ENCODE data around the gene SMOC2. TPM values are rescaled to one million over a fixed set of nuclear protein-coding genes. Genes with fewer than 3 reads are reported as not detected.
"Not testable (repeated sequence)": the region's sequence is repeated elsewhere in the genome, so short reads cannot be mapped to it uniquely, and the experiment has no call there.

Gene SMOC2
- total RNA-seq, 2 experiments from 2014 or later = not detected

DNA sequence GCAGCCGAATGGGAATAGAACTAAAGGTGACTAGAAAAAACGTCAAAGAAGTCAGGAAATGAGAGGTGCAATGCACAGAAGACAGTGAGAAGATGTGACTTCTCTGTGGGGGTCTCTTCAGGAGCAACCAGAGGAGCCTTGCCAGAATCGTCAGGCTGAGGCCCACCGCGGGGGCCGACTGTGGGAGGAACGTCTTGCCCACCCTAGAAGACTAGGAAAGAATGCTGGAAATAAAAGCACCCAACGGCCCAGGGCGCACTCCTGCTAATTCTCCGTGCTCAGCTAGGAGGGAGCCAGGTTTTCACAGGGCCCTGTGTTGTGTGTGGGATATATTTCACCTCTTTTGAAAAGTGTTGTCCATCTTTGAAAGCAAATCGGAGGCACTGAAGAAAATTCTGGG, 129.2 kb downstream of the SMOC2 start:
- ATAC-seq = no peak
- H3K36me3 Mint-ChIP-seq = no peaks in the 10 kb centered on the region
- CTCF ChIA-PET = no interaction called here

DNA sequence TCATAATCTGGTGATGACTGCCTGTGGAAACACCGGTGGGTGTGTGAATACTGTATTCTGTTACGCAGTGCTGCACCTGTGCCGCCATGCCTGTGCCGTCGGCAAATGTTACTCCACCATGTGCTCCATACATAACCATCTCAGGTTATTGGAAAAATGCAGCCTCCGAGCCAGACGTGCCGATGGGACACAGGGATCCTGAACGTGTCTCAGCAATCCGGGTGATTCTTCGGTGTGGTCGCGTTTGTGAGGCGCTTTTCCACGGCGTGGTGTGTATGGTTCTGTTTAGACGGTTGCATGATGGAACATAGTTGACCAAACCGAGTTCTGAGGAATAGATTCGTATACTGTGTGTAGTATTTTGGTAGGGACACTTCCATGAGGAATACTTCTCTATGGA, 130.3 kb downstream of the SMOC2 start:
- Mint-ChIP-seq H3K27me3 (no peaks in the 10 kb centered on the region), H3K4me1 (no peaks in the 10 kb centered on the region), H3K36me3 (no peaks in the 10 kb centered on the region), H3K27ac (no peak overlapping the region), H3K9me3 (ENCODE audit: low read depth) (no peaks in the 10 kb centered on the region), H3K4me3 (no peak overlapping the region)
- ATAC-seq (no peak), DNase-seq (no peak)
- CTCF ChIA-PET = no interaction called here

More for the DNA sequence above, 129.2 kb downstream of the SMOC2 start:
- Mint-ChIP-seq H3K27me3 (no peaks in the 10 kb centered on the region), H3K4me3 (no peak overlapping the region), H3K4me1 (no peaks in the 10 kb centered on the region), H3K9me3 (ENCODE audit: low read depth) (no peaks in the 10 kb centered on the region), H3K27ac (no peak overlapping the region)
- no peak for DNase-seq

DNA sequence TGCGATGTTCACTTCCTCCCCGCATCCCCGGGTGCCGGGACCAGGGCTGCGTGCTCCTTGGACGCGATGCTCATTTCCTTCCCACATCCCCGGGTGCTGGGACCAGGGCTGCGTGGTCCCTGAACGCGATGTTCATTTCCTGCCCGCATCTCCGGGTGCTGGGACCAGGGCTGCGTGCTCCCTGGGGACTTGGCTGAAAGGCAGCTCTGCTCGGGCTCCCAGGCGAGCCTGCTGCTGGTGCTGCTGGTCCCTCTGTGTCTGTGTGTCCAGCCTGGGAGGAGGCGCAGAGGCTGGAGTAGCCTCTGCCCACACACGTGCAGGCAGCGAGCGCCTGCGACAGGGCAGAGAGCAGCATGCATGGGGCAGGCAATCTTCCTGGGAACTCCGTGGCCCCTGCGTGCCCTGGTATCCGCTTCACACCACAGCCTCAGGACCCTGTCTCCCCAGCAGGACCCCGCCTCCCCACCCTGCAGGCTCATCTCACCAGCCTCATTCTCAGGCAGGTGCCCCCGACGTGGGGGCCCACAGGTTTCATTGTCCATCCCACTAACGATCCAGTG, 132.4 kb downstream of the SMOC2 start:
- H3K4me3 Mint-ChIP-seq; ATAC-seq; H3K27ac Mint-ChIP-seq; DNase-seq; H3K36me3 Mint-ChIP-seq; H3K27me3 Mint-ChIP-seq; H3K9me3 Mint-ChIP-seq (ENCODE audit: low read depth); H3K4me1 Mint-ChIP-seq; CTCF ChIA-PET: not testable (repeated sequence)

DNA sequence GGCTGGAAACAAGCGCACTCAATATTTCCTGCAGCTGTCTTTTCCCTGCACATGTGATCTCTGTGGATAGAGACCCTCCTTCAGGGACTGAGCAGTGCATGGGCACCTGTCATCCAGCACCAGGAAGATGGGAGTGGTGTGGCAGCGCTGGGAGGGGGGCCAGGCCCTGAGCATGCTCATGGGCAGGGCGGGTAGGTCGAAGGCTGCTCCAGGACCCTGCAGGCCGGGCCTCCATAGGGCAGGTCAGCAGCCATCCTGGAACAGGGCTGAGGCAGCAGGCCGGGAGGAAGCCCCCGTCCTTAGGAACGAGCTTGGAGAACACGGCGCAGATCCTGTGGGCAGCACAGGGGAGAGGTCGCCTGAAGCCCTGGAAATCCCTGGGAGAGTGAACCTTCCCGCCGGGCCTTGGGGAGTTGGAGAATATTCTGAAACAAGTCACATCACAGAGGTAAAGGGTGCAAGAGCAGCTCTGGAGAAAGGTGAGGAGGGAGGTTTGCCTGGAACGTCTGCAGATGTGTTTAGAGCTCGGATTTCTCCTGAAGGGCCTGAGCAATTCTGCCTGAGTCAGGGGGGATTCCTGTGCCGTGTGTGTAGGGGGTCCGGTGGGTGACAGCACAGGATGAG, 133.2 kb downstream of the SMOC2 start:
- CTCF ChIA-PET = no interaction called here
- no peaks in the 10 kb centered on the region for H3K36me3 Mint-ChIP-seq
- no peaks in the 10 kb centered on the region for H3K9me3 Mint-ChIP-seq (ENCODE audit: low read depth)
- ATAC-seq (no peak), DNase-seq (no peak)
- no peak overlapping the region for H3K4me3 Mint-ChIP-seq
- H3K4me1 Mint-ChIP-seq = no peaks in the 10 kb centered on the region
- no peak overlapping the region for H3K27ac Mint-ChIP-seq
- no peaks in the 10 kb centered on the region for H3K27me3 Mint-ChIP-seq

DNA sequence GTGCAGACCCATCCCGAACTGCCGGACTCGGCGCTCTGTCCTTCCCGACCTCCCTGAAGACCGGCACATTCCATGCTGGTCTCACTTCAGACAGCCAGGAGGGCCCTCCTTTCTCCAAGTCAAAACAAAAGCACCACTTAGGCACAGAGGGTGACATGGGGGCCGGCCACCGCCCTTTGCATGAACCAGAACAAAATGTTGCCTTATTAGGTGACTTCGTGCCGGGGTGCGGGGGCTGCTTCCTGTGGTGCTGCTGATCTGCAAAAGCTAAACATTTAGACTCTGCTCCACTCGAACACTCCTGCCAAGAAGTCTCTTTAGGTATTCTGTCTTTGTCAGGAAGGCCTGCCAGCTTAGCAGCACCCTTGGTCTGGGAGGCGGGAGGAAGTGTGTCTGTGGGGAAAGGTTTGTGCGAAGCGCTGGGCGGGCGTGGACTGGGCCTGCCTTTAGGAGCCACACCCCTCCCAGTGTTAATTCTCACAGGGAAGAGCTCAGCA, 133.8 kb downstream of the SMOC2 start:
- H3K27ac Mint-ChIP-seq = no peak overlapping the region
- no peaks in the 10 kb centered on the region for H3K4me1 Mint-ChIP-seq
- no peaks in the 10 kb centered on the region for H3K27me3 Mint-ChIP-seq
- H3K9me3 Mint-ChIP-seq (ENCODE audit: low read depth) = no peaks in the 10 kb centered on the region
- CTCF ChIA-PET = no interaction called here
- no peaks in the 10 kb centered on the region for H3K36me3 Mint-ChIP-seq
- DNase-seq (no peak), ATAC-seq (no peak)
- H3K4me3 Mint-ChIP-seq = no peak overlapping the region

DNA sequence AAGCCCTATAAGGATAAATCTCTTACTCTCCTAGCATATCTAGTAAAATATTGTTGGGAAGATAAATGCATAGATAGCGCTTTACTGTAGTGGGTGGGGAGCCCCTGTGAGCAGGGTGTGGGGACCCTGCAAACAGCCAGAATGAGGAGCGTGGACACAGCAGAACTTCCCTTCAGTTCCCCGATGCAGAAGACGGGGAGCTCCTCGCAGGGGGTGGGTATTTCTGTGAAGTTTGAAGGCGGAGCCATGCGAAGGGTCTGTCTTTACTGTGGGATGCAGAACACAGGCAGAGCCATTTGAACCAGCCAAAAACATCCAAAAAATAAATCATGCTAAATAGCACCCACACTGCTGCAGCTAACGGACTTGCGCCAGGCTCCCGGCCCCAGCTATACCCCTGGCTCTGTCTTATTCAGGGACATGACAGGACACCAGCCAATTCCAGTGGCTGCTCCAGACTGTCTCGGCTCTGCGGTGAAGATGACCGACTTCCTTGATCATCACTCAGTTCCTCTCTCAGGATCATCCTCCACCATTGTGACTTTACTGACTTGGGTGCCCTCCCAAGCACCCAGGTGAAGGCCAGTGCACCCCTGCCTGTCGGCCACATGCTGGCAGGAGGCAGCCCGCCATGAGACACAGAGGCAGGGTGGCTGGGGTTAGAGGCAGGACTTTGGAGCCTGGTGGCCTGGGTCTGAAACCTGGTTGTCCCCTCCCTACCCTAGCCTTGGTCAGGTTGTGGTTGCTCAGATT, 134.5 kb downstream of the SMOC2 start:
- no peaks in the 10 kb centered on the region for H3K9me3 Mint-ChIP-seq (ENCODE audit: low read depth)
- H3K4me1 Mint-ChIP-seq = no peaks in the 10 kb centered on the region
- H3K4me3 Mint-ChIP-seq = no peak overlapping the region
- H3K27me3 Mint-ChIP-seq = no peaks in the 10 kb centered on the region
- H3K27ac Mint-ChIP-seq = no peak overlapping the region
- no peak for ATAC-seq
- no peak for DNase-seq
- CTCF ChIA-PET = no interaction called here
- no peaks in the 10 kb centered on the region for H3K36me3 Mint-ChIP-seq

DNA sequence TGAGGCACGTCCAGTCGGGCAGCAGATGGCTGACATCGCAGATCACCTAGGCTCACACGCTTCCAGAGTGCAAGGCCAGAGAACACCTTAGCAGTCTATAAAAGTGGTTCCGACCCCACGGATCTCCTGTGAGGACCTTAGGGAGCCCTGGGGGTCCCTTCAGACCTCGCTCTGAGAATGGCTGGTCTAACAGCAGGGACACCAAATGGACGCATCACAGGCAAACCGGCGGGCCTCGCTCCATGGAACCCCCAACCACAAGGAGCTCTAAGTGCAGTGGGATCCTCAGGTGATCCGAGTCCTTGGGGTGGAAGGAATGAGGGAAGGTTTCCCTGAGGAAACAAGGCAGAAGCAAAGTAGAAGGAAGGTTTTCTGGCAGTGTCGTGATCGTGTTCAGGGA, 135.4 kb downstream of the SMOC2 start:
- H3K9me3 Mint-ChIP-seq (ENCODE audit: low read depth) = no peaks in the 10 kb centered on the region
- no peaks in the 10 kb centered on the region for H3K4me1 Mint-ChIP-seq
- DNase-seq (no peak), ATAC-seq (no peak)
- no peak overlapping the region for H3K27ac Mint-ChIP-seq
- H3K36me3 Mint-ChIP-seq = no peaks in the 10 kb centered on the region
- CTCF ChIA-PET = no interaction called here
- no peak overlapping the region for H3K4me3 Mint-ChIP-seq
- no peaks in the 10 kb centered on the region for H3K27me3 Mint-ChIP-seq

DNA sequence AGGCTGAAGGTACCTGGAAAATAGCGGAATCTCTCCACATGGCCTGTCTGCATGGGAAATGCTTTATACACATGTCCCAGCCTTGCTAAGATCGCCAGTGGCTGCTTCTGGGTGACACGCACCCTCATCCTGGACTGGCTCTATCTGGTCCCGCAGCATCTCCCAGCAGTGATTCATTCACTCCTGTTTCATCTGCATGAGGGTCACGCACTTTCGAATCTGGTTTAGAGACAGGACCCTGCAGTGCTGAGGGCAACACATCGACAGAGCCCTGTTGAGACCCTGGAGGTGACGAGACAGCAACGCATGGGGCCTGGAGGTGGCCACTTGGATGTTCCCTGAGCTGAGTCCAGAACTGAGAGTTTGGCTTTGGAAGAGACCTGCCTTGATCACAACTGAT, 136.5 kb downstream of the SMOC2 start:
- Mint-ChIP-seq H3K4me1 (no peaks in the 10 kb centered on the region), H3K36me3 (no peaks in the 10 kb centered on the region), H3K4me3 (no peak overlapping the region), H3K27ac (no peak overlapping the region), H3K9me3 (ENCODE audit: low read depth) (no peaks in the 10 kb centered on the region), H3K27me3 (no peaks in the 10 kb centered on the region)
- DNase-seq = no peak
- CTCF ChIA-PET = no interaction called here
- no peak for ATAC-seq

DNA sequence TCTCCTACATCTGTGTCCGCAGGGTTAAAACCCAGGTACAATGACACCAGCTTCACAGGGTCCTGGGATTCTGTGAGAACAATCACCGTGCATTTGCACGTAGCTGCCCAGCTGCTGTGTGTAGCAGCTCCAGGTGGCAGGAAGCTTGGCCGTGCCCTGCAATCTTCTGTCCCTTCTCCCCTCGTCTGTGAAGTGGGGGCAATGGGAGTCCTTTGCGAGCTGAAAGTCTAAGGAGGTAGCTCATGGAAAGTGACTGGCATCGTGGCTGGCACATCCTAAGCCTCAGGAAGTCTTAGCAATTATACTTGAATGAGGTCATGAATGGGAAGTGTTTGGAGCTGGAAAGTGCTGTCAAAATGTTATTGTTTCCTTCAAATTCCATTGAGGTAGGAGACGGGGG, 137.1 kb downstream of the SMOC2 start:
- no peaks in the 10 kb centered on the region for H3K4me1 Mint-ChIP-seq
- H3K27me3 Mint-ChIP-seq = no peaks in the 10 kb centered on the region
- CTCF ChIA-PET = no interaction called here
- H3K36me3 Mint-ChIP-seq = no peaks in the 10 kb centered on the region
- no peak overlapping the region for H3K27ac Mint-ChIP-seq
- DNase-seq (no peak), ATAC-seq (no peak)
- H3K9me3 Mint-ChIP-seq (ENCODE audit: low read depth) = no peaks in the 10 kb centered on the region
- no peak overlapping the region for H3K4me3 Mint-ChIP-seq

DNA sequence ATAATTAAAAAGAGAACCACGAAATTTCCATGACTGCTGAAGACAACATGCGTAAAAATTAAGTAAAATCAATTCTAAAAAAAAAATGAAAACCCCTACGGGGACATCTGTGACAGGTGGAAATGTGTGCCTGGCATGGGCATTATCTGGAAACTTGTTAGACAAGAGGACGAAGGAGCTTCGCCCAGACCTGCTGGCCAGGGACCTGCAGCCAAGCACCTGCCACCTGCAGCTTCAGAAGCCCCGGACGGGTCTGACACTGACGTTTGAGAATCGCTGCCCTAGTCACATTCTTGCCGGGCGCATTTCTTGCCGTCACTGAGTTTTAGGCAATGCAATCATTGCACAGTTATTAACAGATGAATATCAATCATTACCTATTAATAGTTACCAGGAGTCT, 140.3 kb downstream of the SMOC2 start:
- H3K4me1 Mint-ChIP-seq = no peaks in the 10 kb centered on the region
- H3K27ac Mint-ChIP-seq = no peak overlapping the region
- DNase-seq (no peak), ATAC-seq (no peak)
- H3K36me3 Mint-ChIP-seq = no peaks in the 10 kb centered on the region
- CTCF ChIA-PET = no interaction called here
- no peaks in the 10 kb centered on the region for H3K27me3 Mint-ChIP-seq
- H3K9me3 Mint-ChIP-seq (ENCODE audit: low read depth) = no peaks in the 10 kb centered on the region
- no peak overlapping the region for H3K4me3 Mint-ChIP-seq

DNA sequence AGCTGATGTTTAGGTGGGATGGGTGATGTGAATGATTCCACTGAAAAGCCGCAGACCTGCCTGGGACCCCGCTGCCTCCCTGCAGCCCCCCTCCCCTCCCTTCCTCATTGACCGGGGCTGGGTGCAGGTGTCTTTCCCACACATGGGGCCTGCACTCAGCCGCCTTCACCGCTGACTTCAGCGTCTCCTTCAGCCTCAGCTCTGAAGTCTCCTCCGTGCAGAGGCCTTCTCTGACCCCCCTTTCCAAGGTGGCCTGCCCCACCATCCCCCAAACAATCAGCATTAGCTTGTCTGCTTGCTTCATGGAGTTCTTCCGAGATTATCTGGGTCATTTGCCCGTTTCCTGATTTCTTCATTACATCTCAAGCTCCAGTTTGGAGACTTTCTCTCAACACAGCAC, 140.7 kb downstream of the SMOC2 start:
- CTCF ChIA-PET = no interaction called here
- no peak for ATAC-seq
- no peak for DNase-seq
- Mint-ChIP-seq H3K27ac (no peak overlapping the region), H3K4me3 (no peak overlapping the region), H3K4me1 (no peaks in the 10 kb centered on the region), H3K9me3 (ENCODE audit: low read depth) (no peaks in the 10 kb centered on the region), H3K36me3 (no peaks in the 10 kb centered on the region), H3K27me3 (no peaks in the 10 kb centered on the region)

DNA sequence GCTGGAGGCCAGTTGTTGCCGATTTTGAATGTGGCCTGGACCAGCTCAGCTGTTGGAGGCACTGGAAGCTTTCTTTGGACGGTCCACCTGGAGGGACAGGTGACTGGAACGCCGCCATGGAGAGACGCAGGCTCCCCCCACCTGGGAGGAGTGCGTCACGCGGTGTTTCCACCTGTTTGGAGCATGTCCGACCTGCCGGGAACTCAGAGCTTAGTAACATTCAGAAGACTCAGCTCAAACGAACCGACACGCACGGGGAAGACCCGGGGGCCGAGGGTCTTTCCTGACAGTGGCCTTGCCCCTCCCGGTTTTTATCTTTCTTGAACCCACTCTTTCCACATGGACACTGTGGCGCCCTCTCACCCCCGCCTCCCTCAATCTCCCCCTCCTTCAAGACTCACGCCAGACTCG, 141.6 kb downstream of the SMOC2 start:
- Mint-ChIP-seq H3K4me1 (no peaks in the 10 kb centered on the region), H3K27ac (no peak overlapping the region), H3K27me3 (no peaks in the 10 kb centered on the region), H3K9me3 (ENCODE audit: low read depth) (no peaks in the 10 kb centered on the region), H3K36me3 (no peaks in the 10 kb centered on the region), H3K4me3 (no peak overlapping the region)
- ATAC-seq (no peak), DNase-seq (no peak)
- CTCF ChIA-PET = no interaction called here

DNA sequence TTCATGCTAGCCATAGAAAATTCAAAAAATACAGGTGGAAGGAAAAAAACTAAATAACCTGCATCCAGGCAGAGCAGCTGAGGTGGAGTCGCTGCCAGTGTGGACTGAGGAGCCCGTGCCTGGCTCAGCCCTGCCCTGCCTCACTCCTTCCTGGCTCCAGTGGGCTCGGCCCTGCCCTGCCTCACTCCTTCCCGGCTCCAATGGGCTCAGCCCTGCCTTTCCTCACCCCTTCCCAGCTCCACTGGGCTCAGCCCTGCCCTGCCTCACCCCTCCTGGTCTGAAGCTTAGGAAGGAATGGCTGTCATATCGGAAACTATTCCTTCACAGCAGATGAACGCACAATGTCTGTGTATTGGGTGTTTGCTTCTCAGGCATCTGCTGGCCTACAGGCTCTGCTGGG, 142.1 kb downstream of the SMOC2 start:
- no peak for DNase-seq
- CTCF ChIA-PET = no interaction called here
- ATAC-seq = no peak

DNA sequence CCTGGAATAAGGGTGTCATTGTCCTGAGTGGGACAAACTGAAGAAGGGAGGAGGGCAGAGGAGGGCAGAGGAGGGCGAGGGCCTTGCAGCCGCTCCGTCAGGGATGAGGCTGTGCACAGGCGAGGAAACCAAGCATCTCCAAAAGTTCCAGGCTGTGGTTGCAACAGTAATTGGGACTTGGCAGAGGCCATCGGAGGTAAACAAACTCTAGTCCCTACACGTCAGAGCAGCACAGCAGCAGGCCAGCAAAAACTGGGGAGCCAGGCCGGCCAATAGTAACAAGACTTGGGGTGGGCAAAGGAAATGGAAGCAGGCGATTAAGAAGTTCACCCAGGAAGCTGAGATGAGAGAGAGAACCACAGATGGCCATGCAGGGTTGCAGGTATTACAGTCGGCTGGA, 142.8 kb downstream of the SMOC2 start:
- H3K4me3 Mint-ChIP-seq = no peak overlapping the region
- no peaks in the 10 kb centered on the region for H3K27me3 Mint-ChIP-seq
- DNase-seq (no peak), ATAC-seq (no peak)
- H3K4me1 Mint-ChIP-seq = no peaks in the 10 kb centered on the region
- H3K36me3 Mint-ChIP-seq = no peaks in the 10 kb centered on the region
- H3K9me3 Mint-ChIP-seq (ENCODE audit: low read depth) = no peaks in the 10 kb centered on the region
- CTCF ChIA-PET = no interaction called here
- H3K27ac Mint-ChIP-seq = no peak overlapping the region

More for the DNA sequence above, 142.1 kb downstream of the SMOC2 start:
- Mint-ChIP-seq H3K27ac (no peak overlapping the region), H3K27me3 (no peaks in the 10 kb centered on the region), H3K4me1 (no peaks in the 10 kb centered on the region), H3K9me3 (ENCODE audit: low read depth) (no peaks in the 10 kb centered on the region), H3K4me3 (no peak overlapping the region), H3K36me3 (no peaks in the 10 kb centered on the region)

Data from activated CD8-positive, alpha-beta memory T cell treated with anti-CD3 and anti-CD28 coated beads, Interleukin-2, amount 10 ng/mL, durations not matched to agents 7 days and 5 days (primary cell).